ENCODE results near the gene IL1RL1. TPM values are rescaled to one million over a fixed set of nuclear protein-coding genes. Genes with fewer than 3 reads are reported as not detected.

Gene IL1RL1
- polyA plus RNA-seq, 1 donor from 2014 or later, result not detected

GRCh38 chr2:102369866-102370265, 58.5 kb downstream of the IL1RL1 start:
- H3F3A ChIP-seq (ENCODE audit: insufficient read depth, low read length, poor library complexity, severe bottlenecking), result no peaks in the 10 kb centered on the region
- TF ChIP-seq TAF1 (IDR thresholded peaks at IDR 0.05; ENCODE audit: low read depth) (no peak), SMC3 (conservative IDR thresholded peaks at IDR 0.05; ENCODE audit: poor library complexity) (no peak), RAD21 (conservative IDR thresholded peaks at IDR 0.05) (no peak), EP300 (conservative IDR thresholded peaks at IDR 0.05; ENCODE audit: poor library complexity, severe bottlenecking) (no peak), EZH2 (IDR thresholded peaks at IDR 0.05; ENCODE audit: borderline replicate concordance, insufficient read depth, low read length, poor library complexity, severe bottlenecking) (no peak), POLR2AphosphoS5 (IDR thresholded peaks at IDR 0.05) (no peak), REST (IDR thresholded peaks at IDR 0.05; ENCODE audit: borderline replicate concordance) (no peak), MXI1 (conservative IDR thresholded peaks at IDR 0.05; ENCODE audit: poor library complexity, severe bottlenecking) (no peak), CTCF (IDR thresholded peaks at IDR 0.05; ENCODE audit: poor library complexity, severe bottlenecking) (no peak)
- H3K4me2 ChIP-seq (ENCODE audit: low read length), result no peak overlapping the region
- no peak overlapping the region for H3K4me3 ChIP-seq (ENCODE audit: low read length)
- no peak overlapping the region for H3K27ac ChIP-seq (ENCODE audit: low read length)
- no peak overlapping the region for H3K9ac ChIP-seq (ENCODE audit: low read length)
- H3K79me2 ChIP-seq (replicated peaks; ENCODE audit: insufficient read depth, low read length), result no peaks in the 10 kb centered on the region
- H2AFZ ChIP-seq (ENCODE audit: low read depth, low read length), result no peak overlapping the region
- no peaks in the 10 kb centered on the region for H3K9me3 ChIP-seq (ENCODE audit: low read length)
- H4K20me1 ChIP-seq (ENCODE audit: insufficient read depth), result no peaks in the 10 kb centered on the region
- no peaks in the 10 kb centered on the region for H3K27me3 ChIP-seq (ENCODE audit: insufficient read depth, low read depth, low read length)
- no peaks in the 10 kb centered on the region for H3K36me3 ChIP-seq (ENCODE audit: insufficient read depth, low read length)
- H3K9me2 ChIP-seq (ENCODE audit: insufficient read depth, low read length), result no peaks in the 10 kb centered on the region

- Histone ChIP-seq H3K9me2 (ENCODE audit: insufficient read depth, low read length) (no peaks in the 10 kb centered on the region), H3K36me3 (ENCODE audit: insufficient read depth, low read length) (no peaks in the 10 kb centered on the region), H3F3A (ENCODE audit: insufficient read depth, low read length, poor library complexity, severe bottlenecking) (no peaks in the 10 kb centered on the region), H4K20me1 (ENCODE audit: insufficient read depth) (no peaks in the 10 kb centered on the region), H3K4me3 (ENCODE audit: low read length) (no peak overlapping the region), H3K27me3 (ENCODE audit: insufficient read depth, low read depth, low read length) (no peaks in the 10 kb centered on the region), H3K9me3 (ENCODE audit: low read length) (no peaks in the 10 kb centered on the region), H2AFZ (ENCODE audit: low read depth, low read length) (no peak overlapping the region), H3K27ac (ENCODE audit: low read length) (no peak overlapping the region), H3K9ac (ENCODE audit: low read length) (no peak overlapping the region), H3K4me2 (ENCODE audit: low read length) (no peak overlapping the region), H3K79me2 (replicated peaks; ENCODE audit: insufficient read depth, low read length) (no peaks in the 10 kb centered on the region)
- no peak for TF ChIP-seq SMC3 (conservative IDR thresholded peaks at IDR 0.05; ENCODE audit: poor library complexity)
- no peak for TF ChIP-seq CTCF (IDR thresholded peaks at IDR 0.05; ENCODE audit: poor library complexity, severe bottlenecking)
- TF ChIP-seq REST (IDR thresholded peaks at IDR 0.05; ENCODE audit: borderline replicate concordance), result no peak
- no peak for TF ChIP-seq POLR2AphosphoS5 (IDR thresholded peaks at IDR 0.05)
- TF ChIP-seq RAD21 (conservative IDR thresholded peaks at IDR 0.05), result no peak
These were observed 64.8 kb downstream of the IL1RL1 start for GRCh38 chr2:102376052-102376591.
